MM.1S (cell line): ENCODE measurements around the gene SLC25A29.

ENCODE experiments used
- DNase-seq: peaks from one replicate; pipeline ENCODE4 v3.0.0-alpha.2; 2015
- H2AFZ ChIP-seq: fragments of 300-600 bp; sonication (generic); 2 replicates; pipeline ENCODE4 v1.6.0; 2016; ENCODE audit warnings: antibody characterized with exemption, low read length
- H3F3A ChIP-seq: fragments of 300-600 bp; sonication (generic); 2 replicates; pipeline ENCODE4 v1.6.1; 2016; ENCODE audit warnings: mild to moderate bottlenecking, antibody characterized with exemption, low read length, moderate library complexity, mixed read lengths; ENCODE audit not compliant: insufficient read depth
- H3K27ac ChIP-seq: fragments of 300-600 bp; sonication (generic); 2 replicates; pipeline ENCODE4 v1.5.1; 2016; ENCODE audit warnings: mild to moderate bottlenecking, low read length
- H3K27me3 ChIP-seq: fragments of 300-600 bp; sonication (generic); replicated peaks from 2 replicates; pipeline ENCODE4 v1.6.0; 2016; ENCODE audit warnings: low read length; ENCODE audit not compliant: insufficient read depth
- H3K36me3 ChIP-seq: fragments of 300-600 bp; sonication (generic); replicated peaks from 2 replicates; pipeline ENCODE4 v1.6.1; 2016; ENCODE audit warnings: mild to moderate bottlenecking, low read length, mixed read lengths; ENCODE audit not compliant: insufficient read depth
- H3K4me1 ChIP-seq: fragments of 300-600 bp; sonication (generic); 2 replicates; pipeline ENCODE4 v1.6.1; 2016; ENCODE audit warnings: low read length, mixed read lengths
- H3K4me2 ChIP-seq: fragments of 300-600 bp; sonication (generic); 2 replicates; pipeline ENCODE4 v1.6.0; 2016; ENCODE audit warnings: low read depth, low read length
- H3K4me3 ChIP-seq: fragments of 300-600 bp; sonication (generic); 2 replicates; pipeline ENCODE4 v1.5.1; 2016; ENCODE audit warnings: low read length, mixed read lengths
- H3K79me2 ChIP-seq: fragments of 300-600 bp; sonication (generic); 2 replicates; pipeline ENCODE4 v1.6.1; 2016; ENCODE audit warnings: mixed run types, low read length, mixed read lengths
- H3K9ac ChIP-seq: fragments of 300-600 bp; sonication (generic); 2 replicates; pipeline ENCODE4 v1.6.1; 2016; ENCODE audit warnings: low read length, mixed read lengths
- H3K9me2 ChIP-seq: fragments of 300-600 bp; sonication (generic); replicated peaks from 2 replicates; pipeline ENCODE4 v1.6.1; 2016; ENCODE audit warnings: mild to moderate bottlenecking, low read length, mixed read lengths; ENCODE audit not compliant: insufficient read depth
- H3K9me3 ChIP-seq: fragments of 300-600 bp; sonication (generic); replicated peaks from 2 replicates; pipeline ENCODE4 v1.6.1; 2016; ENCODE audit warnings: mild to moderate bottlenecking, low read length, mixed read lengths; ENCODE audit not compliant: insufficient read depth
- H4K20me1 ChIP-seq: fragments of 300-600 bp; sonication (generic); 2 replicates; pipeline ENCODE4 v1.6.1; 2016; ENCODE audit warnings: mild to moderate bottlenecking, low read length, moderate library complexity, mixed read lengths; ENCODE audit not compliant: insufficient read depth
- EZH2 ChIP-seq: fragments of 300-600 bp; sonication (generic); optimal IDR thresholded peaks from 2 replicates; pipeline ENCODE3; 2017; ENCODE audit warnings: low read depth, mild to moderate bottlenecking, antibody characterized with exemption, low read length, mixed read lengths
- EZH2phosphoT487 ChIP-seq: fragments of 300-600 bp; sonication (generic); IDR thresholded peaks from 2 replicates; pipeline ENCODE4 v1.6.1; 2018; ENCODE audit warnings: antibody characterized with exemption, low read length
- TF ChIP-seq, protein P1 (sequence below): fragments of 300-600 bp; sonication (generic); IDR thresholded peaks from 2 replicates; pipeline ENCODE4 v1.5.1; 2016; ENCODE audit warnings: antibody characterized with exemption, low read length, mixed read lengths

Gene SLC25A29

DNA sequence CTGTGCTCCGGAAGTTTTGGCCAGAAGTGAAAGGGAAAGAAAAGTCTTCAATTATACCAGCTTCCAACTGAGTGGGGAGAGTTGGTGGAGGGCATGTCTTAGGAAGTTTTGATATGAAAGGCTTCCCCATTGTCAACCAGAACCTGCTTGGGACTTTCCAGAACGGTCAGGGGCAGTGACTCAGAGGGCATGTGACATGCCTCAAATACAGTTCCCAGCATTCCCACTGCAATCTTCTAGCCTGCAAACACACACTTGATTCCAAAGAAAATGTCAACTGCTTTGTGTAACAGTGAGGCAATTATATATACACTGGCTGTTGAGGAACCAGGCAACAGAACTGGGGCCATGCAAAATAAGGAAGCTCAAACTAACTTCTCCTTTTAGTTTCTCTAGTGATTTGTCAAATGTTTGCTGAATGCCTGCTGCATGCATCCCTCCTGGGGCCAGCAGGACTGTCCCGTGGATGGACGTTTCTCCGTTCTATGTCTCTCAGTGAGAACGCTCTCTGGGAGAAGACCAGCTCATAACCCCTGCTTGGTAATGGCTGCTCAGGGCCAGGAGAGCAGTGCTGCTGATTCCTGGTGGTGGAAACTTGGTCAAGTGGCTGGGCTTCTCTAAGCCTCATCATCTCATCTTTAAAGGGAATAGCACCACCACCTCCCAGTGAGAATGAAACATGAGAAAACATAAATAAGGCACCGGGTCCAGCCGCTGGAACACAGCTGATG, 35.2 kb upstream of the SLC25A29 start:
- Histone ChIP-seq H3K4me1 (no peaks in the 10 kb centered on the region), H3K9ac (no peak overlapping the region), H4K20me1 (no peaks in the 10 kb centered on the region), H3K27ac (no peak overlapping the region), H3K9me2 (no peaks in the 10 kb centered on the region), H3K27me3 (no peaks in the 10 kb centered on the region), H2AFZ (no peak overlapping the region), H3F3A (no peaks in the 10 kb centered on the region), H3K4me2 (no peak overlapping the region), H3K79me2 (no peaks in the 10 kb centered on the region), H3K9me3 (no peaks in the 10 kb centered on the region), H3K4me3 (no peak overlapping the region), H3K36me3 (no peaks in the 10 kb centered on the region)
- no peak for DNase-seq
- TF ChIP-seq, protein P1, sequence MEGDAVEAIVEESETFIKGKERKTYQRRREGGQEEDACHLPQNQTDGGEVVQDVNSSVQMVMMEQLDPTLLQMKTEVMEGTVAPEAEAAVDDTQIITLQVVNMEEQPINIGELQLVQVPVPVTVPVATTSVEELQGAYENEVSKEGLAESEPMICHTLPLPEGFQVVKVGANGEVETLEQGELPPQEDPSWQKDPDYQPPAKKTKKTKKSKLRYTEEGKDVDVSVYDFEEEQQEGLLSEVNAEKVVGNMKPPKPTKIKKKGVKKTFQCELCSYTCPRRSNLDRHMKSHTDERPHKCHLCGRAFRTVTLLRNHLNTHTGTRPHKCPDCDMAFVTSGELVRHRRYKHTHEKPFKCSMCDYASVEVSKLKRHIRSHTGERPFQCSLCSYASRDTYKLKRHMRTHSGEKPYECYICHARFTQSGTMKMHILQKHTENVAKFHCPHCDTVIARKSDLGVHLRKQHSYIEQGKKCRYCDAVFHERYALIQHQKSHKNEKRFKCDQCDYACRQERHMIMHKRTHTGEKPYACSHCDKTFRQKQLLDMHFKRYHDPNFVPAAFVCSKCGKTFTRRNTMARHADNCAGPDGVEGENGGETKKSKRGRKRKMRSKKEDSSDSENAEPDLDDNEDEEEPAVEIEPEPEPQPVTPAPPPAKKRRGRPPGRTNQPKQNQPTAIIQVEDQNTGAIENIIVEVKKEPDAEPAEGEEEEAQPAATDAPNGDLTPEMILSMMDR = no peak

GRCh38 chr14:100340423-100340813, 34.2 kb upstream of the SLC25A29 start:
- no peaks in the 10 kb centered on the region for H4K20me1 ChIP-seq
- H3K4me2 ChIP-seq = no peak overlapping the region
- H2AFZ ChIP-seq = no peak overlapping the region
- H3K27ac ChIP-seq = no peak overlapping the region
- no peaks in the 10 kb centered on the region for H3K4me1 ChIP-seq
- DNase-seq = no peak
- no peaks in the 10 kb centered on the region for H3K36me3 ChIP-seq
- no peaks in the 10 kb centered on the region for H3K27me3 ChIP-seq
- H3K9ac ChIP-seq = no peak overlapping the region
- TF ChIP-seq EZH2phosphoT487 = no peak
- H3K79me2 ChIP-seq = no peaks in the 10 kb centered on the region
- H3K4me3 ChIP-seq = no peak overlapping the region
- H3F3A ChIP-seq = no peaks in the 10 kb centered on the region
- no peaks in the 10 kb centered on the region for H3K9me2 ChIP-seq
- H3K9me3 ChIP-seq = no peaks in the 10 kb centered on the region

DNA sequence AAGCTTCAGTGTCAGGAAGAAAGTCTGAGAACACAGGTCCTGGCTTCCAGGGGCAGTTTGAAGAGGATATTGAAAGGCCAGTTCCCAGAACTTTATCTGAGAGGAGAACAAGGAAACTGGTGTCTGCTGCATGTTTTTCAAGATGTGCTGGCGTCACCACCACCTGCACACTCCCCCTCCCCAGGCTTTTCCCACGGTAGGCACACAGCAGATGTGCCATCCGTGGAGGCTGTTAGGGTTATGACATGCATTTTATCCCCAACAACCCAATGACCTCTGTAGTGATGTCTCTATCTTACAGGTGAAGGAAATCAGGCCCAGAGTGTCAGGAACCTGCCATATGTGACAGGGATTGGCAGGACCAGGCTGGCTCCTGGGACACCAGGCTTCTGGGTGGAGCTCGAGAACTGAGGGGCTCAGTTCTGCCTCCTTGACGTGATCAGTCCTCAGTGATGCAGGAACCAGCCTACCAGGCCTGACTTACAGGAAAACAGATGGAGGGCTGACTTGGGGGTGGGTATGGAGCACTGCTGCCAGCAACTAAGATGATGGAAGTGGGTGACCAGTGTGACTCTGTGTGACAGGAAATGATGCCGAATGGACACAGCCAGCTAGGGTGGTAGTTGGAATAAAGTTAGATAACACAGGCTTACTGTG, 33.6 kb upstream of the SLC25A29 start:
- H2AFZ ChIP-seq = no peak overlapping the region
- no peaks in the 10 kb centered on the region for H3K36me3 ChIP-seq
- no peak overlapping the region for H3K4me2 ChIP-seq
- no peak overlapping the region for H3K4me3 ChIP-seq
- H3K27me3 ChIP-seq = no peaks in the 10 kb centered on the region
- no peaks in the 10 kb centered on the region for H3K4me1 ChIP-seq
- no peaks in the 10 kb centered on the region for H3K9me3 ChIP-seq
- no peak for DNase-seq
- TF ChIP-seq, protein P1 = no peak
- TF ChIP-seq EZH2 (no peak), EZH2phosphoT487 (no peak)
- H4K20me1 ChIP-seq = no peaks in the 10 kb centered on the region
- no peaks in the 10 kb centered on the region for H3F3A ChIP-seq
- H3K9ac ChIP-seq = no peak overlapping the region
- no peaks in the 10 kb centered on the region for H3K79me2 ChIP-seq
- no peaks in the 10 kb centered on the region for H3K9me2 ChIP-seq
- no peak overlapping the region for H3K27ac ChIP-seq
